Fibroblast of skin of right quadriceps (primary cell): ENCODE measurements around the gene NOP56.

Experiments used
- DNase-seq: peaks from one replicate; pipeline ENCODE4 v3.0.0-alpha.2; 2013

NOP56 gene

DNA sequence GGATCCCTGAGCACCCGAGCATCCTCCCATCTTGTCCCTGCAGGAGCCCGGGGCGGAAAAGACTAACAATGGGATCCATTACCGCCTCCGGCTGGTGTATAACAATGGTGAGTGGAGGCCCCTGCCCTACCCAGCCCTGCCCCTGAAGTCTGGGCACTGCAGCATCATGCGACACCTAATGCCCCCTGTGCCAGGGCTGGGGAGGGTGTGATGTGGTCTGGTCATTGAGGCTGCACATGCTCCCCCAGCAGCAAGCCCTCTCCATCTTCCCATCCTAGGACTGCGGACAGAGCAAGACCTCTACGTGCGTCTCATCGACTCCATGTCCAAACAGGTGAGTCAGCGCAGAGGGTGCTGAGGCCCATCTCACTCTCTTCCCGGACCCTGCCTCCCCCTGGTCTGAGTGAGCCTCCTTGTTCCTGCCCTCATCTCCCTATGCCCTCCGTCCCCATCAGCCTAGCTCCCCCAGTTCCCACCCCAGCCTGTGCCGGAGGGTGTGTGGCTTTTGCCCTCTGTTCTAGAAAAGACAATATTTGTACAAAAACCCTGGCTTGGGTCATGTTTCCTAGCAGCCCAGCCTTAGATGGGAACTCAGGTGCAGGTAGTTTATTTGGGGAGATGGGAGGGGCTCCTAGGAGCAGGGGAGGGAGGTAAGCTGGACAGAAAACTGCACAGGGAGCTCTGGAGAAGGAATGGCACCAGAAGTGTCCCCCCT is 53.7 kb downstream of the NOP56 start:
- DNase-seq: no peak

DNA sequence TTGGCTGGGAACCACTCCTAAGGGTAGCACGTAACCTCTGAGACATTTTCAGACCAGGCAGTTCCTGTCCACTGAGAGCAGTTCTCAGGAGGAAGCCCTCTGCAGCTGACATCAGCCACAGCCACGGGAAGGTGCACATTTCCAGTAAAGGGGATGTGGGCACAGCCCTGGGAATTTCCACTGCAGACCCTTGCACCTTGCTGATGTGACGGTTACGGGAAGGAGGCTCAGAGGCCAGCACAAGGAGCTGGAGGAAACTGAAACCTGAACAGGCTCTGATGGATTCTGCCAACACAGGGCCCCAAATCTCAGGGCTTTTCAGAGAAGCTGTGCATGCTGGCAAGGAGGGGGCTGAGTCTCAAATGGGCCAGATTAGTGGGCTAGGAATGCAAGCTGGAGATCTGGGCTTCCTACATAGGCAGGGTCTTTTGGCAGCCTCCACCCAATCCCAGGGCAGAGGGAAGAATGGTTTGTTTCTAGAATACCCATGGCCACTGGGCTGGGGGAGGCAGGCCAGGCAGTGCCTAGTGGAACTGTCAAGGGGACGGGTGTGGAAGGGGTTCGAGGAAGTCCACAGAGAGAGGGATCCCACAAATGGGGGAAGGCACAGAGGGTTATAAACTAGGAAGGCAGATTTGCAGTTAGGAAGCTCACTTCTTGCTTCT is 54.4 kb downstream of the NOP56 start:
- DNase-seq: no peak

DNA sequence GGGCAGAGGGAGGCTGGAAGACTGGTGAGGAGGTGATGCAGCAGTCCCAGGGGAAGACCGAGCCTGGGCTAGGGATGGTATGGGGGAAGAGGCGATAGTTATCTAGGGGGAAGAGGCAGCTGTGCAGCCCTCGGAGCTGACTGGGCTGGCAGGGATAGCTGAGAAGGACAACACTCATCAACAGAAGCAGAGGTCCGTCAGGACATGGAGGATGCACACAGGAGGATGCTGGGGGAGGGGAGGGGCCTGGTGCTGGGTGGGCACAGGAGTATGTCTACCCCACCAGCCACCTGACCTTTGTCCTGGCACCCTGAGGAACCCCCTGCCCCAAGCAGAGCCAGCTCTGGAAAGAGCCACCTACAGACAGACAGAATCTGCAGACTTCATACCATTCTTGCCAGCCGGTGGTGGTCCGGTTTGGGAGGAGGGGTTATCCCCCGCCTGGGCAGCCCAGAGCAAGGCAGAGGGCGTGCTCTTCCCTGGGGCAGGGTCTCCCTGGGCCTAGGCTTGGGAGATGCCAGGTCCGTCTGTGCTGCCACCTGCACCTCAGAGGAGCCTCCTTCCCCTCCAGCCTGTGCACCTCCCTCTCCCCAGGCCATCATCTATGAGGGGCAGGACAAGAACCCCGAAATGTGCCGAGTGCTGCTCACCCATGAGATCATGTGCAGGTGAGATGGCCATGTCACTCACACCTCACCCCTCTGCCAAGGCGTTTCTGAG is 55.1 kb downstream of the NOP56 start:
- no peak for DNase-seq
